Upper lobe of left lung (tissue), 4 donors: ENCODE measurements around the gene PTPRN2.

Experiments
- CTCF ChIP-seq, 6 experiments: fragments of 450-650 bp in 4 of 6; fragments of 200-600 bp in 2 of 6; sonication (generic) in 2 of 6; IDR thresholded peaks; one replicate each; pipeline ENCODE4 v1.5.1; 2016 to 2019; ENCODE audit warnings: antibody characterized with exemption in 6 of 6
- EP300 ChIP-seq, 4 donors: sonication (generic); formaldehyde crosslinking; IDR thresholded peaks; one replicate each; pipeline ENCODE4 v1.5.1; 2017; ENCODE audit warnings: antibody characterized with exemption in 4 of 4, control low read depth in 2 of 4
- POLR2A ChIP-seq, 4 donors: fragments of 450-650 bp; IDR thresholded peaks; one replicate each; pipeline ENCODE4 v1.5.1; 2016 to 2017; ENCODE audit warnings: antibody characterized with exemption in 4 of 4, mild to moderate bottlenecking in 2 of 4

- TF ChIP-seq CTCF (IDR thresholded peaks at IDR 0.05) (no peak), EP300 (IDR thresholded peaks at IDR 0.05) (no peak), POLR2A (IDR thresholded peaks at IDR 0.05) (no peak)
Observed at GRCh38 chr7:157944051-157944450, 643.6 kb downstream of the PTPRN2 start.
